HG02938 (cell line): ENCODE measurements around the gene PMEPA1.
A peak's percentile ranks its signal among the peaks of the same experiment; 100 is the strongest.

Source experiments
- ATAC-seq: cut with Tn5 transposase; IDR thresholded peaks from one replicate; pipeline ENCODE4 v1.9.1; 2021; ENCODE audit warnings: mild to moderate bottlenecking, moderate library complexity; ENCODE audit not compliant: unreplicated experiment

PMEPA1 gene

GRCh38 chr20:57625978-57626377 is 83.8 kb downstream of the PMEPA1 start:
- no peak for ATAC-seq

- ATAC-seq, result no peak
These were observed 84.4 kb downstream of the PMEPA1 start for GRCh38 chr20:57625181-57625958.

- ATAC-seq, result no peak
These were observed 85.7 kb downstream of the PMEPA1 start for GRCh38 chr20:57624124-57624523.

- no peak for ATAC-seq
These were observed 87.0 kb downstream of the PMEPA1 start for GRCh38 chr20:57622579-57623381.

GRCh38 chr20:57622201-57622570 is 87.6 kb downstream of the PMEPA1 start:
- no peak for ATAC-seq

- ATAC-seq, result no peak
These were observed 88.2 kb downstream of the PMEPA1 start for GRCh38 chr20:57621421-57622200.

GRCh38 chr20:57620999-57621398 is 88.8 kb downstream of the PMEPA1 start:
- ATAC-seq, result no peak

GRCh38 chr20:57620274-57620990 is 89.4 kb downstream of the PMEPA1 start, which contains the start of gene ZBP1:
TSS of gene ZBP1 (minus strand) at chr20:57620426. CDS start at chr20:57620295, 131 bp downstream.
- peak; percentile 41 for ATAC-seq

- peak; percentile 66 for ATAC-seq
These were observed 90.6 kb downstream of the PMEPA1 start for GRCh38 chr20:57619051-57619831.

GRCh38 chr20:57618764-57619050 is 91.1 kb downstream of the PMEPA1 start:
- ATAC-seq, result no peak

- ATAC-seq, result no peak
These were observed 91.6 kb downstream of the PMEPA1 start for GRCh38 chr20:57618091-57618763.

GRCh38 chr20:57617079-57617795 is 92.6 kb downstream of the PMEPA1 start:
- no peak for ATAC-seq

GRCh38 chr20:57616143-57616951 is 93.5 kb downstream of the PMEPA1 start:
- ATAC-seq, result no peak

- no peak for ATAC-seq
These were observed 94.4 kb downstream of the PMEPA1 start for GRCh38 chr20:57615445-57615811.

- no peak for ATAC-seq
These were observed 95.0 kb downstream of the PMEPA1 start for GRCh38 chr20:57614490-57615444.

- ATAC-seq, result no peak
These were observed 96.3 kb downstream of the PMEPA1 start for GRCh38 chr20:57613481-57613921.

- no peak for ATAC-seq
These were observed 96.9 kb downstream of the PMEPA1 start for GRCh38 chr20:57612916-57613315.
